K562 (cell line): ENCODE data around the gene GSDME. TPM values are rescaled to one million over a fixed set of nuclear protein-coding genes. Genes with fewer than 3 reads are reported as not detected.
A peak's percentile ranks its signal among the peaks of the same experiment; 100 is the strongest.

Experiments used
- BACH1 ChIP-seq: fragments of 200-800 bp; sonication (Bioruptor generic); IDR thresholded peaks from 2 replicates; pipeline ENCODE4 v1.6.1; 2016; ENCODE audit warnings: missing genetic modification characterization, missing compliant biosample characterization
- MAZ ChIP-seq, 2 experiments: fragments of 450-650 bp in 1 of 2; sonication (generic) in 1 of 2; formaldehyde crosslinking; IDR thresholded peaks in 1 of 2; conservative IDR thresholded peaks in 1 of 2; 2 replicates each; pipeline versions ENCODE4 v1.4.0 to v1.5.0; 2020; ENCODE audit warnings: mild to moderate bottlenecking in 1 of 2, missing genetic modification reagents in 1 of 2
- NONO ChIP-seq, 2 experiments: fragments of 200-400 bp in 1 of 2; fragments of 450-650 bp in 1 of 2; formaldehyde crosslinking in 1 of 2; IDR thresholded peaks; 2 replicates each; pipeline ENCODE4 v1.6.1; 2017; ENCODE audit warnings: low read depth in 2 of 2, mild to moderate bottlenecking in 2 of 2, moderate library complexity in 2 of 2, low read length in 1 of 2
- SMAD3 ChIP-seq: fragments of 450-650 bp; formaldehyde crosslinking; conservative IDR thresholded peaks from 2 replicates; pipeline ENCODE4 v1.4.0; 2020; ENCODE audit warnings: mild to moderate bottlenecking
- ZNF239 ChIP-seq: fragments of 250-450 bp; sonication (Bioruptor Pico); IDR thresholded peaks from 2 replicates; pipeline ENCODE4 v1.4.0; 2020; ENCODE audit warnings: mild to moderate bottlenecking
- ZNF324 ChIP-seq: fragments of 250-450 bp; sonication (Bioruptor Pico); IDR thresholded peaks from 2 replicates; pipeline ENCODE4 v1.4.0; 2020; ENCODE audit warnings: mild to moderate bottlenecking
- ZNF584 ChIP-seq: fragments of 200-800 bp; sonication (Bioruptor generic); IDR thresholded peaks from 2 replicates; pipeline ENCODE4 v1.6.1; 2016; ENCODE audit warnings: low read depth, mild to moderate bottlenecking, missing genetic modification characterization, missing compliant biosample characterization
- ZNF644 ChIP-seq: fragments of 200-800 bp; sonication (Bioruptor generic); IDR thresholded peaks from 2 replicates; pipeline ENCODE4 v1.6.1; 2016; ENCODE audit warnings: low read depth, missing genetic modification characterization, missing compliant biosample characterization
- ZNF830 ChIP-seq: fragments of 250-450 bp; sonication (Bioruptor Pico); IDR thresholded peaks from 2 replicates; pipeline ENCODE4 v1.5.0; 2021; ENCODE audit warnings: mild to moderate bottlenecking
- polyA plus RNA-seq, 8 experiments: library from polyadenylated mRNA; depleted of rRNA in 4 of 8; stranded (reverse) in 5 of 8; unstranded in 3 of 8; fragments of >200 nt; fragmentation: Nextera tagmentation in 2 of 8; fragmentation: Illumina TruSeq in 1 of 8; extraction: Ambion mirVana in 2 of 8; extraction: Trizol in 1 of 8; gene quantifications; 2 replicates each; pipeline versions ENCODE4 v1.2.1 to v1.2.3, GENCODE V29; 2011 to 2014; ENCODE audit warnings: inconsistent platforms in 1 of 8, missing spikeins in 1 of 8
- total RNA-seq, 7 experiments: library from RNA; depleted of rRNA in 6 of 7; stranded (reverse); fragments of >200 nt in 6 of 7; fragmentation: Illumina TruSeq in 2 of 7; extraction: Trizol in 2 of 7; gene quantifications; 2 replicates each; pipeline versions ENCODE4 v1.2.1 to v1.2.3, GENCODE V29; 2011 to 2021; ENCODE audit warnings: low replicate concordance in 1 of 7
- TF ChIP-seq, protein P1 (sequence below): fragments of 450-650 bp; formaldehyde crosslinking; IDR thresholded peaks from 2 replicates; pipeline ENCODE4 v1.4.0; 2020; ENCODE audit warnings: mild to moderate bottlenecking, mixed read lengths
- TF ChIP-seq, protein P2 (sequence below): fragments of 250-450 bp; sonication (Bioruptor Pico); IDR thresholded peaks from 2 replicates; pipeline ENCODE4 v1.5.0; 2020; ENCODE audit warnings: mild to moderate bottlenecking, borderline replicate concordance
- TF ChIP-seq, protein P3 (sequence below), 2 experiments: fragments of 250-450 bp in 1 of 2; fragments of 450-650 bp in 1 of 2; sonication (Bioruptor Pico) in 1 of 2; IDR thresholded peaks; 2 replicates each; pipeline versions ENCODE4 v1.6.1 to v1.8.0; 2016 to 2021; ENCODE audit warnings: mild to moderate bottlenecking in 2 of 2, moderate library complexity in 2 of 2, missing compliant biosample characterization in 1 of 2, missing genetic modification characterization in 1 of 2
- TF ChIP-seq, protein P4 (sequence below): fragments of 250-450 bp; sonication (Bioruptor Pico); IDR thresholded peaks from 2 replicates; pipeline ENCODE4 v1.4.0; 2020

Gene GSDME
- total and polyA plus RNA-seq, 9 of the 15 experiments (the other 6 are each of a cell fraction or from before 2014, with no cell fraction given): 0.37 to 1.9 (median 0.62) TPM

DNA sequence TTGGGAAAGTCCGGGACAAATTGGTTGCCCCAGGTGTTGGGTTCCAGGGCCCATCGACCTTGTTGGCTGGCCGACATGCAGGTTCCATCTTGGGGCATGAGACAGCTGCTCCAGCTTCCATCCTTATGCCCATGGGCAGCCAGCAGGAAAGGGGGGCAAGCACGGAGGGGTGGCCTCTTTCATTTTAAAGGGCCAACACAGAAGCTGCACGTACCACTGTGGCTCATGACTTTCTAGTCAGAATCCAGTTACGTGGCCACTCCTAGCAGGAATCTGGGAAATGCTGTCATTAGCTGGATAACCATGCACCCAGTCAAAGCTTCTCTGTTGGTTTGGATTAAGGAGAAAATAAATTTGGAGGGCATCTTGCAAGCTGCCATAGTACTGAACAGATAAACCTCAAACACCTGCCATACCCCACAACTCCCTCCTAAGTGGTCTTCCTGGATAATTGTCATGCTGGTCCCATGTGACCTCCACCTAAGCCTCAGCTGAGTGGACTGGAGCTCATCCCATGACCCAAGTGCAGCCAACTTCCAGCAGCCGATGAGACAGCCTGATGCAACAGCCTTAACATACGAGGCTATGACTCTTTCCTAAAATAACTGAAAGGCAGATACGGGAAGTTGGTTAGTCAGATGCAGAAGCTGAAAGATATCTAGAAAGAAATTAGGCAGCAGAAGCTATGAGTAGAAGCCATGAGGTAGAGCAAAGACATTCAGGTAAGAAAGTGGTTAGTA is 21.4 kb upstream of the GSDME start (continued):
- TF ChIP-seq ZNF830 (CRISPR knock-in tag) (0 out of 2 replicates have a peak, but pooled peaks have one; percentile 25), BACH1 (tag) (peak; percentile 88), NONO (IDR thresholded peaks at IDR 0.05; ENCODE audit: low read depth in 2 of 2, low read length in 1 of 2) (no peak), ZNF239 (no peak; the same call in 1 of the 2 replicates), MAZ (CRISPR knock-in tag; conservative IDR thresholded peaks at IDR 0.05 in 1 of 2, IDR thresholded peaks at IDR 0.05 in 1 of 2) (peak; percentile 23 to 63; a peak in 2 of 4 replicates), ZNF324 (peak; percentile 39), ZNF644 (tag) (peak; percentile 92), SMAD3 (CRISPR knock-in tag) (peak; percentile 79; the same call in 1 of the 2 replicates), ZNF584 (CRISPR knock-in tag) (peak; percentile 99)
- TF ChIP-seq, protein P1, sequence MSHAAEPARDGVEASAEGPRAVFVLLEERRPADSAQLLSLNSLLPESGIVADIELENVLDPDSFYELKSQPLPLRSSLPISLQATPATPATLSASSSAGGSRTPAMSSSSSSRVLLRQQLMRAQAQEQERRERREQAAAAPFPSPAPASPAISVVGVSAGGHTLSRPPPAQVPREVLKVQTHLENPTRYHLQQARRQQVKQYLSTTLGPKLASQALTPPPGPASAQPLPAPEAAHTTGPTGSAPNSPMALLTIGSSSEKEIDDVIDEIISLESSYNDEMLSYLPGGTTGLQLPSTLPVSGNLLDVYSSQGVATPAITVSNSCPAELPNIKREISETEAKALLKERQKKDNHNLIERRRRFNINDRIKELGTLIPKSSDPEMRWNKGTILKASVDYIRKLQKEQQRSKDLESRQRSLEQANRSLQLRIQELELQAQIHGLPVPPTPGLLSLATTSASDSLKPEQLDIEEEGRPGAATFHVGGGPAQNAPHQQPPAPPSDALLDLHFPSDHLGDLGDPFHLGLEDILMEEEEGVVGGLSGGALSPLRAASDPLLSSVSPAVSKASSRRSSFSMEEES (CRISPR knock-in tag): peak; percentile 21; the same call in 1 of the 2 replicates
- TF ChIP-seq, protein P2, sequence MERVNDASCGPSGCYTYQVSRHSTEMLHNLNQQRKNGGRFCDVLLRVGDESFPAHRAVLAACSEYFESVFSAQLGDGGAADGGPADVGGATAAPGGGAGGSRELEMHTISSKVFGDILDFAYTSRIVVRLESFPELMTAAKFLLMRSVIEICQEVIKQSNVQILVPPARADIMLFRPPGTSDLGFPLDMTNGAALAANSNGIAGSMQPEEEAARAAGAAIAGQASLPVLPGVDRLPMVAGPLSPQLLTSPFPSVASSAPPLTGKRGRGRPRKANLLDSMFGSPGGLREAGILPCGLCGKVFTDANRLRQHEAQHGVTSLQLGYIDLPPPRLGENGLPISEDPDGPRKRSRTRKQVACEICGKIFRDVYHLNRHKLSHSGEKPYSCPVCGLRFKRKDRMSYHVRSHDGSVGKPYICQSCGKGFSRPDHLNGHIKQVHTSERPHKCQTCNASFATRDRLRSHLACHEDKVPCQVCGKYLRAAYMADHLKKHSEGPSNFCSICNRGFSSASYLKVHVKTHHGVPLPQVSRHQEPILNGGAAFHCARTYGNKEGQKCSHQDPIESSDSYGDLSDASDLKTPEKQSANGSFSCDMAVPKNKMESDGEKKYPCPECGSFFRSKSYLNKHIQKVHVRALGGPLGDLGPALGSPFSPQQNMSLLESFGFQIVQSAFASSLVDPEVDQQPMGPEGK (CRISPR knock-in tag): 0 out of 2 replicates have a peak, but pooled peaks have one; percentile 66
- TF ChIP-seq, protein P3, sequence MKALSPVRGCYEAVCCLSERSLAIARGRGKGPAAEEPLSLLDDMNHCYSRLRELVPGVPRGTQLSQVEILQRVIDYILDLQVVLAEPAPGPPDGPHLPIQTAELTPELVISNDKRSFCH (CRISPR knock-in tag; IDR thresholded peaks at IDR 0.05): no peak
- TF ChIP-seq, protein P3 (tag; IDR thresholded peaks at IDR 0.05): peak; percentile 62; the same call in 1 of the 2 replicates
- TF ChIP-seq, protein P4, sequence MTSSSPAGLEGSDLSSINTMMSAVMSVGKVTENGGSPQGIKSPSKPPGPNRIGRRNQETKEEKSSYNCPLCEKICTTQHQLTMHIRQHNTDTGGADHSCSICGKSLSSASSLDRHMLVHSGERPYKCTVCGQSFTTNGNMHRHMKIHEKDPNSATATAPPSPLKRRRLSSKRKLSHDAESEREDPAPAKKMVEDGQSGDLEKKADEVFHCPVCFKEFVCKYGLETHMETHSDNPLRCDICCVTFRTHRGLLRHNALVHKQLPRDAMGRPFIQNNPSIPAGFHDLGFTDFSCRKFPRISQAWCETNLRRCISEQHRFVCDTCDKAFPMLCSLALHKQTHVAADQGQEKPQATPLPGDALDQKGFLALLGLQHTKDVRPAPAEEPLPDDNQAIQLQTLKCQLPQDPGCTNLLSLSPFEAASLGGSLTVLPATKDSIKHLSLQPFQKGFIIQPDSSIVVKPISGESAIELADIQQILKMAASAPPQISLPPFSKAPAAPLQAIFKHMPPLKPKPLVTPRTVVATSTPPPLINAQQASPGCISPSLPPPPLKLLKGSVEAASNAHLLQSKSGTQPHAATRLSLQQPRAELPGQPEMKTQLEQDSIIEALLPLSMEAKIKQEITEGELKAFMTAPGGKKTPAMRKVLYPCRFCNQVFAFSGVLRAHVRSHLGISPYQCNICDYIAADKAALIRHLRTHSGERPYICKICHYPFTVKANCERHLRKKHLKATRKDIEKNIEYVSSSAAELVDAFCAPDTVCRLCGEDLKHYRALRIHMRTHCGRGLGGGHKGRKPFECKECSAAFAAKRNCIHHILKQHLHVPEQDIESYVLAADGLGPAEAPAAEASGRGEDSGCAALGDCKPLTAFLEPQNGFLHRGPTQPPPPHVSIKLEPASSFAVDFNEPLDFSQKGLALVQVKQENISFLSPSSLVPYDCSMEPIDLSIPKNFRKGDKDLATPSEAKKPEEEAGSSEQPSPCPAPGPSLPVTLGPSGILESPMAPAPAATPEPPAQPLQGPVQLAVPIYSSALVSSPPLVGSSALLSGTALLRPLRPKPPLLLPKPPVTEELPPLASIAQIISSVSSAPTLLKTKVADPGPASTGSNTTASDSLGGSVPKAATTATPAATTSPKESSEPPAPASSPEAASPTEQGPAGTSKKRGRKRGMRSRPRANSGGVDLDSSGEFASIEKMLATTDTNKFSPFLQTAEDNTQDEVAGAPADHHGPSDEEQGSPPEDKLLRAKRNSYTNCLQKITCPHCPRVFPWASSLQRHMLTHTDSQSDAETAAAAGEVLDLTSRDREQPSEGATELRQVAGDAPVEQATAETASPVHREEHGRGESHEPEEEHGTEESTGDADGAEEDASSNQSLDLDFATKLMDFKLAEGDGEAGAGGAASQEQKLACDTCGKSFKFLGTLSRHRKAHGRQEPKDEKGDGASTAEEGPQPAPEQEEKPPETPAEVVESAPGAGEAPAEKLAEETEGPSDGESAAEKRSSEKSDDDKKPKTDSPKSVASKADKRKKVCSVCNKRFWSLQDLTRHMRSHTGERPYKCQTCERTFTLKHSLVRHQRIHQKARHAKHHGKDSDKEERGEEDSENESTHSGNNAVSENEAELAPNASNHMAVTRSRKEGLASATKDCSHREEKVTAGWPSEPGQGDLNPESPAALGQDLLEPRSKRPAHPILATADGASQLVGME (CRISPR knock-in tag): peak; percentile 89
